IMR-90 (cell line): ENCODE results near the gene NAE1.

Experiments used
- CTCF ChIP-seq: conservative IDR thresholded peaks from 2 replicates; pipeline ENCODE4 v1.5.1; 2012; ENCODE audit warnings: mild to moderate bottlenecking, low read depth, low read length, improper control_type of control experiment
- MXI1 ChIP-seq: IDR thresholded peaks from 2 replicates; pipeline ENCODE4 v1.6.1; 2012; ENCODE audit warnings: low read depth, mild to moderate bottlenecking, low read length, moderate library complexity, borderline replicate concordance
- POLR2A ChIP-seq: IDR thresholded peaks from 2 replicates; pipeline ENCODE4 v1.6.1; 2012; ENCODE audit warnings: mild to moderate bottlenecking, low read depth, low read length
- RAD21 ChIP-seq: IDR thresholded peaks from 2 replicates; pipeline ENCODE4 v1.6.1; 2012; ENCODE audit warnings: low read length, improper control_type of control experiment
- RCOR1 ChIP-seq: IDR thresholded peaks from 2 replicates; pipeline ENCODE4 v1.6.1; 2012; ENCODE audit warnings: mild to moderate bottlenecking, low read length, improper control_type of control experiment; ENCODE audit not compliant: insufficient replicate concordance
- RFX5 ChIP-seq: IDR thresholded peaks from 2 replicates; pipeline ENCODE4 v1.8.0; 2012; ENCODE audit warnings: low read depth, mild to moderate bottlenecking, low read length, moderate library complexity

- TF ChIP-seq CTCF (no peak), POLR2A (no peak), RFX5 (no peak), RCOR1 (no peak), MXI1 (no peak), RAD21 (no peak)
These were observed 47.3 kb upstream of the NAE1 start for GRCh38 chr16:66878067-66878466.
